HEK293T (cell line): ENCODE measurements around the gene ATCAY.
"Not testable (repeated sequence)": the region's sequence is repeated elsewhere in the genome, so short reads cannot be mapped to it uniquely, and the experiment has no call there.

ENCODE experiments used
- ARNT ChIP-seq: fragments of 450-650 bp; IDR thresholded peaks from 2 replicates; pipeline ENCODE4 v1.6.1; 2017; ENCODE audit warnings: mild to moderate bottlenecking
- BHLHE40 ChIP-seq: fragments of 450-650 bp; IDR thresholded peaks from 2 replicates; pipeline ENCODE4 v1.6.1; 2016; ENCODE audit warnings: mild to moderate bottlenecking, moderate library complexity, borderline replicate concordance
- ELF4 ChIP-seq: fragments of 450-650 bp; IDR thresholded peaks from 2 replicates; pipeline ENCODE4 v1.6.1; 2017; ENCODE audit warnings: antibody characterized with exemption
- FOXA1 ChIP-seq: fragments of 450-650 bp; IDR thresholded peaks from 2 replicates; pipeline ENCODE4 v1.6.1; 2016; ENCODE audit warnings: mild to moderate bottlenecking
- FOXK2 ChIP-seq: fragments of 450-650 bp; IDR thresholded peaks from 2 replicates; pipeline ENCODE4 v1.6.1; 2016; ENCODE audit warnings: mild to moderate bottlenecking
- FOXM1 ChIP-seq: fragments of 450-650 bp; IDR thresholded peaks from 2 replicates; pipeline ENCODE4 v1.6.1; 2017; ENCODE audit warnings: mild to moderate bottlenecking, borderline replicate concordance
- HDGF ChIP-seq: fragments of 450-650 bp; IDR thresholded peaks from 2 replicates; pipeline ENCODE4 v1.6.1; 2017; ENCODE audit warnings: antibody characterized with exemption, borderline replicate concordance
- SP1 ChIP-seq: fragments of 450-650 bp; IDR thresholded peaks from 2 replicates; pipeline ENCODE4 v1.6.1; 2017
- ZNF384 ChIP-seq: fragments of 450-650 bp; IDR thresholded peaks from 2 replicates; pipeline ENCODE4 v1.6.1; 2016
- TF ChIP-seq, protein P1 (sequence below): fragments of 450-650 bp; IDR thresholded peaks from 2 replicates; pipeline ENCODE4 v1.6.1; 2016

- not testable (repeated sequence) for TF ChIP-seq FOXA1, SP1, BHLHE40, ARNT, ZNF384, FOXK2, HDGF, FOXM1, ELF4
- TF ChIP-seq, protein P1, sequence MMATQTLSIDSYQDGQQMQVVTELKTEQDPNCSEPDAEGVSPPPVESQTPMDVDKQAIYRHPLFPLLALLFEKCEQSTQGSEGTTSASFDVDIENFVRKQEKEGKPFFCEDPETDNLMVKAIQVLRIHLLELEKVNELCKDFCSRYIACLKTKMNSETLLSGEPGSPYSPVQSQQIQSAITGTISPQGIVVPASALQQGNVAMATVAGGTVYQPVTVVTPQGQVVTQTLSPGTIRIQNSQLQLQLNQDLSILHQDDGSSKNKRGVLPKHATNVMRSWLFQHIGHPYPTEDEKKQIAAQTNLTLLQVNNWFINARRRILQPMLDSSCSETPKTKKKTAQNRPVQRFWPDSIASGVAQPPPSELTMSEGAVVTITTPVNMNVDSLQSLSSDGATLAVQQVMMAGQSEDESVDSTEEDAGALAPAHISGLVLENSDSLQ, result not testable (repeated sequence)
Measured at GRCh38 chr19:3947316-3947933, 66.9 kb downstream of the ATCAY start.
